ENCODE data around the gene KIN. TPM values are rescaled to one million over a fixed set of nuclear protein-coding genes. Genes with fewer than 3 reads are reported as not detected.

Gene KIN, protein sequence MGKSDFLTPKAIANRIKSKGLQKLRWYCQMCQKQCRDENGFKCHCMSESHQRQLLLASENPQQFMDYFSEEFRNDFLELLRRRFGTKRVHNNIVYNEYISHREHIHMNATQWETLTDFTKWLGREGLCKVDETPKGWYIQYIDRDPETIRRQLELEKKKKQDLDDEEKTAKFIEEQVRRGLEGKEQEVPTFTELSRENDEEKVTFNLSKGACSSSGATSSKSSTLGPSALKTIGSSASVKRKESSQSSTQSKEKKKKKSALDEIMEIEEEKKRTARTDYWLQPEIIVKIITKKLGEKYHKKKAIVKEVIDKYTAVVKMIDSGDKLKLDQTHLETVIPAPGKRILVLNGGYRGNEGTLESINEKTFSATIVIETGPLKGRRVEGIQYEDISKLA
- 10 to 100 TPM; 13.8 to 15.8 TPM for total RNA-seq

DNA sequence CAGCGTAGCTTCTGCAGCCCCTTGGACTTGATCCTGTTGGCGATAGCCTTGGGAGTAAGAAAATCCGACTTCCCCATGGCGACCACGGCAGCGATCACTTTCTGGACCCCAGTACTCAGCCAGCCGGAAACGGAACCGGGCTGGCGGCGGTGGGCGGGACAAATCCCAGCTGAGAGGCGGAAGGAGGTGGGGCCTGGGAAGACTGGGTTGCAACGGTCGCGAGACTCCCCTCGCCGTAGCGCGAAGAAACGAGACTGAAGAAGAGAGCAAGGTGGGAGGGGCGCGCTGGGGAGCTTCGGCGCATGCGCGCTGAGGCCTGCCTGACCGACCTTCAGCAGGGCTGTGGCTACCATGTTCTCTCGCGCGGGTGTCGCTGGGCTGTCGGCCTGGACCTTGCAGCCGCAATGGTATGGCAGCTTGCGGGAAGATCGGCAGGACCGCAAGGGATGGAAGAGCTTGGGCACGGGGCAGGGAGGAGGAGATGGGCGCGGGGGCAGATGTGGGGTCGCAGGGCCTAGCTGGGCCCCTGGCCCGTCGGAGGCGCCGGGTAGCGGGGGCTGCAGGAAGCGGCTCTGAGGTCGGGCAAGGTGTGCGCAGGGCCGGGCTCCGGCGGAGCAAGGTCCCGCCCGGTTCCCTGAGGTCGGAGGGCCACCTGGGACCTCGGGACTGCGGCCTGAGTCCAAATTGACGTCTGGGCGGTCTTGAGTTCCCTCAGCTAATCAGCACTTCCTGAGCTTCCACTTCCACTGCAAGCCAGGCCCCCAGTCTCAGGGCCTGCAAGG is at the start of gene KIN, which contains the start of gene ATP5F1C:
Gene KIN, minus strand, starts transcription at position 137 of the 782 bp plus-strand sequence. Its CDS starts 60 bp downstream, at position 77.
Gene ATP5F1C, plus strand, starts transcription at position 321 of the 782 bp plus-strand sequence. Its CDS starts 31 bp downstream, at position 352.
- POLR2A ChIA-PET = interaction anchor here (0.7 to 3.8 kb wide), 17 partner anchors 10 to 614 kb away, joined by 3 to 86 read pairs (median 4); partner anchors contain the start of genes SFMBT2 and TAF3

DNA sequence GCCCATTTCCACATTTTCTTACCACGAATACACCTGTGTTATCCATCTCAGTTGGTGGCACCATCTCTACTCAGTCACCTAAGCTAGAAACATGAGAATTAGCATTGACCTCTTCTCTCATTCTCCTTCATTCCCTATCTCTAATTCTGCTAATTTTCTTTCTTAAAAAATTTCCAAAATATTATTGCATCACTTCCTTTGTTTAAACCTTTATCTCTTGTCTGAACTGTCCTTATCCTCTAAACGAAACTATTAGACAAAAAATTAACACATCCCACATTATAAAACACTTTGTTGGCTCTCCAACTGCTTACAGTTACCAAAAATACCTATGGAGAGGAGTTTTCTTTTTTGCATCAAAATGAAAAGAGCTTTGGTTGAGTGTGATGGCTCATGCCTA is 48.8 kb upstream of the KIN start:
- CTCF ChIA-PET = no interaction called here

More for the DNA sequence above, at the start of gene KIN, which contains the start of gene ATP5F1C:
- H3K9me3 Mint-ChIP-seq = no peaks in the 10 kb centered on the region
- peaks cover 40% of the 10 kb centered on the region for H3K36me3 Mint-ChIP-seq (ENCODE audit: low read depth)
- no peak within 1 kb of the TSS for H3K27ac Mint-ChIP-seq
- H3K4me1 Mint-ChIP-seq = peaks cover 53% of the 10 kb centered on the region
- no peaks in the 10 kb centered on the region for H3K27me3 Mint-ChIP-seq
- H3K4me3 Mint-ChIP-seq = no peak within 1 kb of the TSS
- DNase-seq = peak; percentile 98
- CTCF ChIA-PET = interaction anchor here (0.9 to 1.4 kb wide), 5 partner anchors 13 to 1515 kb away, joined by 3 to 12 read pairs (median 4); partner anchors contain the start of gene TAF3

DNA sequence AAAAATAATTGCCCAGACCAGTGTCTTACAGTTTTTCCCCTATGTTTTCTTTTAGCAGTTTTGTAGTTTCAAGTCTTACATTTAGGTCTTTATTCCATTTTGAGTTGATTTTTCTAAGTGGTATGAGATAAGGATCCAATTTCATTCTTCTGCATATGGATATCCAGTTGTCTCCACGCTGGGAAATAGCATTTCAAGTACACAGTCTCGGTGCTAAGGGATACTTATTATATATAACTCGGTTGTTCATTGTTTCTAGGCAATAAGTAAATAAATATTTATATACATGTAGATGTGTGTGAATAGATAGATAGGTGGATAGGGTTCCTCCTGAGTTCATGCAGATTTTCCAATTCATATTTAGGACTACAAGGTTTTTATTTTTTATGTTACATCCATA is 46.5 kb upstream of the KIN start:
- Mint-ChIP-seq H3K4me1 (peaks cover 11% of the 10 kb centered on the region), H3K27me3 (no peaks in the 10 kb centered on the region), H3K36me3 (ENCODE audit: low read depth) (peaks cover 44% of the 10 kb centered on the region), H3K4me3 (no peak overlapping the region), H3K9me3 (no peaks in the 10 kb centered on the region), H3K27ac (no peak overlapping the region)
- ChIA-PET POLR2A (no interaction called here), CTCF (no interaction called here)
- no peak for DNase-seq

More for the DNA sequence above, 48.8 kb upstream of the KIN start:
- POLR2A ChIA-PET = no interaction called here
- Mint-ChIP-seq H3K27me3 (no peaks in the 10 kb centered on the region), H3K4me3 (no peak overlapping the region), H3K4me1 (peaks cover 8% of the 10 kb centered on the region), H3K36me3 (ENCODE audit: low read depth) (peaks cover 44% of the 10 kb centered on the region), H3K9me3 (no peaks in the 10 kb centered on the region), H3K27ac (no peak overlapping the region)
- no peak for DNase-seq

DNA sequence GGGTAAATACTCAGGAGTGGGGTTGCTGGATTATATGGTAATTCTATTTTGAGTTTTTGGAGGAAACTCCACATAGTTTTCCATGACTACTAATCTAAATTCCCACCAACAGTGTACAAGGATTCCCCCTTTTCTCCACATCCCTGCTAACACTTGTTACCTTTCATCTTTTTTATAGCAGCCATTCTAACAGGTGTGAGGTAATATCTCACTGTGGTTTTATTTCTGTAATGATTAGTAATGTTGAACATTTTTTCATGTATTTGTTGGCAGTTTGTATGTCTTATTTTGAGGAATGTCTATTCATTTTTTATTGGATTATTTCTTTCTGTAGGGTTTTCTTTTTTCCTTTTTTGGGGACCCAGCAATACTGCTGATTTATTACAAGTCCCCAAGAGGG is 45.4 kb upstream of the KIN start:
- Mint-ChIP-seq H3K36me3 (ENCODE audit: low read depth) (peaks cover 44% of the 10 kb centered on the region), H3K4me1 (peaks cover 11% of the 10 kb centered on the region), H3K27ac (no peak overlapping the region), H3K27me3 (no peaks in the 10 kb centered on the region), H3K4me3 (no peak overlapping the region), H3K9me3 (no peaks in the 10 kb centered on the region)
- POLR2A ChIA-PET = no interaction called here
- no peak for DNase-seq
- CTCF ChIA-PET = no interaction called here

DNA sequence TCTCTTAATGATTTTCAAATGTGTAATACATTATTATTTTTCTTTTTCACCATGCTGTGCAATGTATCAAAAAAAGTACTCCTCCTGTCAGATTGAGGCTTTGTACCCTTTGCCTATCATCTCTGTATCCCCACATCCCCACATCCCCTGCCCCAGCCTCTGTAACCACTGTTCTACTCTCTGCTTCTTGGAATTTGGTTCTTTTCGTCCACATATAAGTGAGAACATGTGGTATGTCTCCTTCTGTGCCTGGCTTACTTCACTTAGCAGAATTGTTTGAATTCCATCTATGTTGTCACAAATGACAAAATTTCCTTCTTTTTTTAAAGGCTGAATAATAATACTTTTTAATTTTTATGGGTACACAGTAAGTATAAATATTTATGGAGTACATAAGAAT is 44.3 kb upstream of the KIN start:
- Mint-ChIP-seq H3K27ac (no peak overlapping the region), H3K36me3 (ENCODE audit: low read depth) (peaks cover 44% of the 10 kb centered on the region), H3K27me3 (no peaks in the 10 kb centered on the region), H3K4me3 (no peak overlapping the region), H3K4me1 (peaks cover 11% of the 10 kb centered on the region), H3K9me3 (no peaks in the 10 kb centered on the region)
- POLR2A ChIA-PET = no interaction called here
- CTCF ChIA-PET = no interaction called here
- DNase-seq = no peak

DNA sequence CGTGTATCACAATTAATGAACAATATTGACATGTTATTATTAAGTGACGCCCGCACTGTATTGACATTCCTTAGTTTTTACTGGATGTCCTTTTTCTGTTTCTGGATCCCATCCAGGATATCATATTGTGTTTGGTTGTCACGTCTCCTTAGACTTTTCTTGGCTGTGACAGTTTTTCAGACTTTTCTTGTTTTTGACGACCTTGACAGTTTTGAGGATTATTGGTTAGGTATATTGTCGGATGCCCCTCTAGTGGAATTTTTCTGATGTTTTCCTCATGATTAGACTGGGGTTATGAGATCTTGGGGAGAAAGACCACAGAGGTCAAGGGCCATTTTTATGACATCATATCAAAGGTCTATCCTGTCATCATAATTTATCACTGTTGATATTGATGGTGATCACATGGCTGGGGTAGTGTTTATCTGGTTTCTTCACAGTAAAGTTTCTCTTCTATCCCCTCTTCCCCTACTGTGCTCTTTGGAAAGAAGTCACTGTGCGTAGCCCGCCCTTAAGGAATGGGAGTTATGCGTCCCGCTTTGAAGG is 41.6 kb upstream of the KIN start:
- H3K27me3 Mint-ChIP-seq = no peaks in the 10 kb centered on the region
- no peak for DNase-seq
- H3K4me1 Mint-ChIP-seq = peaks cover 8% of the 10 kb centered on the region
- H3K9me3 Mint-ChIP-seq = no peaks in the 10 kb centered on the region
- ChIA-PET CTCF (interaction anchor here (1.0 kb wide), 1 partner anchor 10 kb away, joined by 4 read pairs; no protein-coding TSS in a partner anchor), POLR2A (no interaction called here)
- H3K36me3 Mint-ChIP-seq (ENCODE audit: low read depth) = peaks cover 39% of the 10 kb centered on the region
- H3K4me3 Mint-ChIP-seq = no peak overlapping the region
- no peak overlapping the region for H3K27ac Mint-ChIP-seq

DNA sequence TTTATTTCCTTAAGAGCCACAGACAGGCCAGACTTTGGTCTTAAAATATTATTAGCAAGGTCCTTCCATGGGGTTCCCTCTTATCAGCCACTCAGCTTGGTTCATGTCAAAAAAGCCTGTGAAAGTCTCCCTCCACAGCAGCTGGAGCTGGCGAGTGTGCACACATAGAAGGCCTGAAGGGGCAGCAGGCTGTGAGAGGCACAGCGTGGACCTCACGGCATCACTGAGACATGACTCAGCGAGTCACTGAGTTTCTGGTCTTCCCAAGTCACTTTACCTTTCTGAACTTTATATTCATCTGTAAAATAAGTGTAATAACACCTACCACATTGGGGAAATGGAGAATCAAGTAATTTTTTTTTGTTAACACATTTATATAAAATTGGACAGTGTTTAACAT is 39.2 kb upstream of the KIN start:
- ChIA-PET POLR2A (no interaction called here), CTCF (no interaction called here)
- H3K27ac Mint-ChIP-seq = no peak overlapping the region
- no peak overlapping the region for H3K4me3 Mint-ChIP-seq
- peaks cover 23% of the 10 kb centered on the region for H3K36me3 Mint-ChIP-seq (ENCODE audit: low read depth)
- H3K4me1 Mint-ChIP-seq = peaks cover 3% of the 10 kb centered on the region
- no peaks in the 10 kb centered on the region for H3K27me3 Mint-ChIP-seq
- no peaks in the 10 kb centered on the region for H3K9me3 Mint-ChIP-seq
- DNase-seq = no peak

DNA sequence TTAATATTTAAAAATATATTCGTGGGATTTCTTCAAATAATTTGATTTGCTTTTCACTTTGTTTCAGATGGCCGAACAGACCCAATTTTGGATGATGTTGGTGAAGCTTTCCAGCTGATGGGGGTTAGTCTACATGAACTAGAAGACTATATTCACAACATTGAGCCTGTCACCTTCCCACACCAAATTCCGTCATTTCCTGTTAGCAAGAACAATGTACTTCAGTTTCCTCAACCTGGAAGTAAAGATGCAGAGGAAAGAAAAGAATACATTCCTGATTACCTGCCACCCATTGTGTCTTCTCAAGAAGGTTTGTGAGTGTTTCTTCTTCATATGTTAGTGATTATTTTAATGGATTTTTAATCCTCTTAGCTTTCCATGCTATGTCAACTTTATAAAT is 36.5 kb upstream of the KIN start:
- ChIA-PET CTCF (no interaction called here), POLR2A (interaction anchor here (1.0 kb wide), 1 partner anchor 36 kb away, joined by 3 read pairs; the partner anchor contains the start of genes ATP5F1C and KIN)
- no peaks in the 10 kb centered on the region for H3K27me3 Mint-ChIP-seq
- H3K4me3 Mint-ChIP-seq = no peak overlapping the region
- H3K4me1 Mint-ChIP-seq = peaks cover 15% of the 10 kb centered on the region
- no peak for DNase-seq
- H3K9me3 Mint-ChIP-seq = no peaks in the 10 kb centered on the region
- no peak overlapping the region for H3K27ac Mint-ChIP-seq
- peaks cover 19% of the 10 kb centered on the region for H3K36me3 Mint-ChIP-seq (ENCODE audit: low read depth)

DNA sequence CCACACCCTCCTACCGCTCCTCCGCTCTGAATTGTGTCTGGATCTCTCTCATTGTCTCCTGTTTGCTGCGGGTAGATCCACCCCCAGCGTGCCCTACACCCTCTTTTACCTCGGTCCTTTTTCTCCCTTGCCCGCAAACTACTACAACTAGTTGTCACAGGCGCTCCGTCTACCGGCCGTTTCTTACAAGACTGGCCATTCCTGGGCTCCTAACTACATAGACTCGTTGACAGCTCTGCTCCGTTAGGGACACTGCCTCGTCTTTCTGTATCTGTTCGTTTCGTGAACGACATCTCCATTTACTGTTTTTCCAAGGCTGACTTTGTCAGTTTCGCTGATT is 31.3 kb upstream of the KIN start:
- H3K36me3 Mint-ChIP-seq (ENCODE audit: low read depth) = peaks cover 4% of the 10 kb centered on the region
- POLR2A ChIA-PET = interaction anchor here (1.8 to 5.0 kb wide), 4 partner anchors 10 to 513 kb away, joined by 5 to 86 read pairs (median 14); partner anchors contain the start of genes ATP5F1C and KIN
- no peaks in the 10 kb centered on the region for H3K9me3 Mint-ChIP-seq
- H3K4me1 Mint-ChIP-seq = peaks cover 30% of the 10 kb centered on the region
- peak overlapping the region; percentile 82 for H3K27ac Mint-ChIP-seq
- peaks cover 3% of the 10 kb centered on the region for H3K27me3 Mint-ChIP-seq
- H3K4me3 Mint-ChIP-seq = peak overlapping the region; percentile 97
- CTCF ChIA-PET = interaction anchor here (0.9 to 2.2 kb wide), 8 partner anchors 10 to 293 kb away, joined by 3 to 12 read pairs (median 4); partner anchors contain the start of genes ATP5F1C and KIN
- peak; percentile 44 for DNase-seq

DNA sequence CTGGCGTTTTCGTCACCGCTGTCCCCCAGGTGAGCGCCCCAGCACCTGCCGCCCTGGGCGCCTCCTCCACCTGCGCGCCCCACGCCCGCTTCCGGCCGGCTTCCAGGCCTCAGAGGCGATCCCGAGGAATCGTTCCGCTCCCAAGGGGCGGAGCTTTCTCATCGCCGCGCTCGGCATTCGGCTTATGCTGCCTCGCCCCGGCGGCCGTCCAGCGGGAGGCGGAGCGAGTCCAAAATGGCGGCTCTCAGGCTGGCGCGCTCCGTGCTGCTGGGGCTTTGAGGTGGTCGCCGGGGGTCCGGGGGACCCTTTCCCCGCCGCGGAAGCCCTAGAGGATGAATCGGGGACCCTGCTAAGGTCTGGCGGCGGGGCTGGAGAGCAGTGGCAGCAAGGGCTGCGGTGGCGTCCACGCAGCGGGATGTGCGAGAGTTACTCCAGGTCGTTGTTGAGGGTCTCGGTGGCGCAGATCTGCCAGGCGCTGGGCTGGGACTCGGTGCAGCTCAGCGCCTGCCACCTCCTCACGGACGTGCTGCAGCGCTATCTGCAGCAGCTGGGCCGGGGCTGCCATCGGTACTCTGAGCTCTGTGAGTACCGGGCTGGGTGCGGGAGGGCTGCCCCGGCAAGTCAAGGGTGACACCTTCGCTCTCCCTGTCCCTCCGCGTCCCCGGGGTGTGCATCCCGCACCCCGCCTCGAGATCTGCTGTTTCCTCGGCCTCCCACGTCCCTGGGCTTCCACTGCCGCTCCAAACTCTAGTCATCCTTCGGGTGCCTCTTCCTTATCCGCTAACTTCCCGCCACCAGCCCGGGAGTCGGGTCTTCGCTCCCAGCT is 30.7 kb upstream of the KIN start, which contains the start of gene TAF3:
Gene TAF3, plus strand, starts transcription at position 211 of the 826 bp plus-strand sequence. Its CDS starts 205 bp downstream, at position 416.
- H3K27ac Mint-ChIP-seq = peak within 1 kb of the TSS; percentile 82
- CTCF ChIA-PET = interaction anchor here (1.0 to 2.2 kb wide), 7 partner anchors 10 to 293 kb away, joined by 3 to 12 read pairs (median 5); partner anchors contain the start of genes ATP5F1C and KIN

DNA sequence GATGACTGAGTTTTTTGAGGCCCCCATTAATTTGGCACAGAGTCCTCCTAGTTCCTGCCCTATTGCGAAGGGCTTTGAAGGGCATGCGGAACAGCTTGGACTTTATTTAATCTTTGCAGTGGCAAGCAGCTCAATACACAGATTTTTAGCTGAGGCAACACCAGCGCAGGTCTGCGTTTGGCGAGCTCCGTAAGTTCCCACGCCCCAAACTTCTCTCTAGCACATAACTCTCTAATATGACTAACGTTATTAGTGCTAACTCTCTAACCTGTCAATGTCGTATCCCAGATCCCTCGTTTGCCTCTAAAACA is 30.1 kb upstream of the KIN start:
- Mint-ChIP-seq H3K27me3 (peaks cover 3% of the 10 kb centered on the region), H3K36me3 (ENCODE audit: low read depth) (peaks cover 4% of the 10 kb centered on the region), H3K9me3 (no peaks in the 10 kb centered on the region), H3K27ac (peak overlapping the region; percentile 82), H3K4me1 (peaks cover 30% of the 10 kb centered on the region), H3K4me3 (peak overlapping the region; percentile 97)
- no peak for DNase-seq
- POLR2A ChIA-PET = interaction anchor here (0.7 to 5.0 kb wide), 11 partner anchors 9 to 515 kb away, joined by 3 to 86 read pairs (median 4); partner anchors contain the start of genes ATP5F1C and KIN
- CTCF ChIA-PET = interaction anchor here (1.3 to 2.2 kb wide), 4 partner anchors 9 to 292 kb away, joined by 3 to 12 read pairs (median 6); partner anchors contain the start of genes ATP5F1C and KIN

More for the DNA sequence above, 30.7 kb upstream of the KIN start, which contains the start of gene TAF3:
- POLR2A ChIA-PET = interaction anchor here (0.7 to 5.0 kb wide), 11 partner anchors 9 to 514 kb away, joined by 3 to 86 read pairs (median 4); partner anchors contain the start of genes ATP5F1C and KIN
- H3K4me3 Mint-ChIP-seq = peak within 1 kb of the TSS; percentile 97
- peaks cover 3% of the 10 kb centered on the region for H3K27me3 Mint-ChIP-seq
- H3K36me3 Mint-ChIP-seq (ENCODE audit: low read depth) = peaks cover 4% of the 10 kb centered on the region
- peaks cover 30% of the 10 kb centered on the region for H3K4me1 Mint-ChIP-seq
- peak; percentile 94 for DNase-seq
- no peaks in the 10 kb centered on the region for H3K9me3 Mint-ChIP-seq

DNA sequence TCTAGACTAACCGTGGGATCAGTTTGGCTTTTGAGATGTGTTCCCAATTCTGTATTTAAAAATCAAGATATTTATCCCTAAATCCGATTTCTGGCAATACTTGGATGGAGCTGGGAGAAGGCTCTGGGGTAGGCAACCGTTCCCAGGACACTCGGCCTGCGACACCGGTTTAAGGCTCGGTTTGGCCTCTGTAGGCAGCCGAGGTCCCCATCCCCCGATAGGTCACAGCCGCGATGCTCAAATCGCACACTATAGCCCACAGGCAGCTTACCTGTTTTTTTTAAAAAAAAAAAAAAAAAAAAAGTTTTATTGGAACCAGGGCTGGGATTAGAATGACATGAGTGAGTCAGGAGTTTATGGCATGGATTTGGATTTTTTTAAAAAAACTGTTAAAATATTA is 29.8 kb upstream of the KIN start:
- Mint-ChIP-seq H3K4me1 (peaks cover 30% of the 10 kb centered on the region), H3K27ac (no peak overlapping the region), H3K27me3 (peaks cover 3% of the 10 kb centered on the region), H3K9me3 (no peaks in the 10 kb centered on the region), H3K36me3 (ENCODE audit: low read depth) (peaks cover 4% of the 10 kb centered on the region), H3K4me3 (peak overlapping the region; percentile 97)
- POLR2A ChIA-PET = interaction anchor here (0.9 to 5.0 kb wide), 10 partner anchors 8 to 515 kb away, joined by 3 to 86 read pairs (median 4); partner anchors contain the start of genes ATP5F1C and KIN
- DNase-seq = no peak
- CTCF ChIA-PET = interaction anchor here (1.3 to 2.2 kb wide), 5 partner anchors 9 to 292 kb away, joined by 3 to 12 read pairs (median 5); partner anchors contain the start of genes ATP5F1C and KIN

All from activated CD4-positive, alpha-beta memory T cell treated with anti-CD3 and anti-CD28 coated beads, Interleukin-2, amount 10 ng/mL, durations not matched to agents 7 days and 5 days (primary cell).